ENCODE results near the gene SLC24A4.

GRCh38 chr14:92387578-92387977 is 64.6 kb downstream of the SLC24A4 start:
- TF ChIP-seq, protein P1, sequence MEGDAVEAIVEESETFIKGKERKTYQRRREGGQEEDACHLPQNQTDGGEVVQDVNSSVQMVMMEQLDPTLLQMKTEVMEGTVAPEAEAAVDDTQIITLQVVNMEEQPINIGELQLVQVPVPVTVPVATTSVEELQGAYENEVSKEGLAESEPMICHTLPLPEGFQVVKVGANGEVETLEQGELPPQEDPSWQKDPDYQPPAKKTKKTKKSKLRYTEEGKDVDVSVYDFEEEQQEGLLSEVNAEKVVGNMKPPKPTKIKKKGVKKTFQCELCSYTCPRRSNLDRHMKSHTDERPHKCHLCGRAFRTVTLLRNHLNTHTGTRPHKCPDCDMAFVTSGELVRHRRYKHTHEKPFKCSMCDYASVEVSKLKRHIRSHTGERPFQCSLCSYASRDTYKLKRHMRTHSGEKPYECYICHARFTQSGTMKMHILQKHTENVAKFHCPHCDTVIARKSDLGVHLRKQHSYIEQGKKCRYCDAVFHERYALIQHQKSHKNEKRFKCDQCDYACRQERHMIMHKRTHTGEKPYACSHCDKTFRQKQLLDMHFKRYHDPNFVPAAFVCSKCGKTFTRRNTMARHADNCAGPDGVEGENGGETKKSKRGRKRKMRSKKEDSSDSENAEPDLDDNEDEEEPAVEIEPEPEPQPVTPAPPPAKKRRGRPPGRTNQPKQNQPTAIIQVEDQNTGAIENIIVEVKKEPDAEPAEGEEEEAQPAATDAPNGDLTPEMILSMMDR (IDR thresholded peaks at IDR 0.05 in 8 of 11, conservative IDR thresholded peaks at IDR 0.05 in 3 of 11): no peak
- no peak for TF ChIP-seq POLR2A (IDR thresholded peaks at IDR 0.05)

Measured in spleen (tissue), 7 donors.